Measurements from ENCODE around the gene PTPRQ.
A peak's percentile ranks its signal among the peaks of the same experiment; 100 is the strongest.
"Not testable (repeated sequence)": the region's sequence is repeated elsewhere in the genome, so short reads cannot be mapped to it uniquely, and the experiment has no call there.

Gene PTPRQ, protein sequence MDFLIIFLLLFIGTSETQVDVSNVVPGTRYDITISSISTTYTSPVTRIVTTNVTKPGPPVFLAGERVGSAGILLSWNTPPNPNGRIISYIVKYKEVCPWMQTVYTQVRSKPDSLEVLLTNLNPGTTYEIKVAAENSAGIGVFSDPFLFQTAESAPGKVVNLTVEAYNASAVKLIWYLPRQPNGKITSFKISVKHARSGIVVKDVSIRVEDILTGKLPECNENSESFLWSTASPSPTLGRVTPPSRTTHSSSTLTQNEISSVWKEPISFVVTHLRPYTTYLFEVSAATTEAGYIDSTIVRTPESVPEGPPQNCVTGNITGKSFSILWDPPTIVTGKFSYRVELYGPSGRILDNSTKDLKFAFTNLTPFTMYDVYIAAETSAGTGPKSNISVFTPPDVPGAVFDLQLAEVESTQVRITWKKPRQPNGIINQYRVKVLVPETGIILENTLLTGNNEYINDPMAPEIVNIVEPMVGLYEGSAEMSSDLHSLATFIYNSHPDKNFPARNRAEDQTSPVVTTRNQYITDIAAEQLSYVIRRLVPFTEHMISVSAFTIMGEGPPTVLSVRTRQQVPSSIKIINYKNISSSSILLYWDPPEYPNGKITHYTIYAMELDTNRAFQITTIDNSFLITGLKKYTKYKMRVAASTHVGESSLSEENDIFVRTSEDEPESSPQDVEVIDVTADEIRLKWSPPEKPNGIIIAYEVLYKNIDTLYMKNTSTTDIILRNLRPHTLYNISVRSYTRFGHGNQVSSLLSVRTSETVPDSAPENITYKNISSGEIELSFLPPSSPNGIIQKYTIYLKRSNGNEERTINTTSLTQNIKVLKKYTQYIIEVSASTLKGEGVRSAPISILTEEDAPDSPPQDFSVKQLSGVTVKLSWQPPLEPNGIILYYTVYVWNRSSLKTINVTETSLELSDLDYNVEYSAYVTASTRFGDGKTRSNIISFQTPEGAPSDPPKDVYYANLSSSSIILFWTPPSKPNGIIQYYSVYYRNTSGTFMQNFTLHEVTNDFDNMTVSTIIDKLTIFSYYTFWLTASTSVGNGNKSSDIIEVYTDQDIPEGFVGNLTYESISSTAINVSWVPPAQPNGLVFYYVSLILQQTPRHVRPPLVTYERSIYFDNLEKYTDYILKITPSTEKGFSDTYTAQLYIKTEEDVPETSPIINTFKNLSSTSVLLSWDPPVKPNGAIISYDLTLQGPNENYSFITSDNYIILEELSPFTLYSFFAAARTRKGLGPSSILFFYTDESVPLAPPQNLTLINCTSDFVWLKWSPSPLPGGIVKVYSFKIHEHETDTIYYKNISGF (N-terminal part only)

DNA sequence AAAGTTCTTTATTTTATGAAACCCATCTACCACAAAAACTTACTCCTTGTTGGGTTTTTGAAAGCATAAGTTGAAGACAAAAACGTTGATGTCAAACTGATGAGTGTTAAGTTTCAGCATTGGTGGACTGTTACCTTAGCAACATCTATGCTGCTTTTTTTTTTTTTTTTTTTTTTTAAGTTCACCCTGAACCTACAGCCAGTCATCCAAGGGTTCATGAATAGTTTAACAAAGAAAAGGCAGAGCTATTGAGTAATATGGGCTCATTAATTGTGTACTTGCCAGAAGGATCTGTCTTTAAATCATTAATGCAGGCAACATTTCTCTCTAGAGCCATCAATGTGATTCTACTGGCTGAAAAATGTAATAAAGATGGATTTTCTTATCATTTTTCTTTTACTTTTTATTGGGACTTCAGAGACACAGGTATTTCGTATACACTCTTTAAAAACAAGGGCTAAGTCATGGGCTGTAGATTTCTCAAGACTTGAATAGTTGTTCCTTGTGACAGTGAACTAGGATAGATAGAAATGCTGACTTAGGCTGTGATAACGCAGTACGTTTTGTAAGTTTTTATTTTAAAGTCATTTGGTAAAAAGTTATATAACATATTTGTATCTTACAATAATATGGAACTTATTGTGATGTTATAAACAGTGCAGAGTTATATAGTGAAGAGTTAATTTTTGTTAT lies at the start of gene PTPRQ:
TSS of gene PTPRQ (plus strand) at position 262 of the 693 bp plus-strand sequence. CDS start at position 373, 111 bp downstream.
- peak; percentile 50 for DNase-seq (ENCODE audit: low read depth)

GRCh38 chr12:80400571-80400991 lies 43.5 kb upstream of the PTPRQ start:
- no peak for DNase-seq (ENCODE audit: low read depth)

DNA sequence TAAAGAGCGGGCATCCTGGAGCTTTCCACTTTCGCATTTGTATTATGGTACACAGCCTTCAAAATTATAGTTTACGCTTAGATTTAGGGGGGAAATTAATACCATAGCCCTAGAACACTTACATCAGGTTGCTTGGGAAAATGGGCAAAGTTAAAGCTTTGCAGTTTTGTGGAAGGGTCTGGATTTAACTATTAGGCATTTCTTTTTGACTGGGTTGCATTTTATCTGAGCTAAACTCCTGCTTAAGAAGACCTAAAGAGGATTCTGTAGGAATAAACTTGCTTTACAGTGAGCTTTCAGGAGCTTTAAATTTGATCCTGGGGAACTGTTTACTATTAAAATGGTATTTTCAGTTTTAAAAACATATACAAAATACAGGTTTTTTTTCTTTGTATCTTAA lies 42.8 kb upstream of the PTPRQ start:
- no peak for DNase-seq (ENCODE audit: low read depth)

DNA sequence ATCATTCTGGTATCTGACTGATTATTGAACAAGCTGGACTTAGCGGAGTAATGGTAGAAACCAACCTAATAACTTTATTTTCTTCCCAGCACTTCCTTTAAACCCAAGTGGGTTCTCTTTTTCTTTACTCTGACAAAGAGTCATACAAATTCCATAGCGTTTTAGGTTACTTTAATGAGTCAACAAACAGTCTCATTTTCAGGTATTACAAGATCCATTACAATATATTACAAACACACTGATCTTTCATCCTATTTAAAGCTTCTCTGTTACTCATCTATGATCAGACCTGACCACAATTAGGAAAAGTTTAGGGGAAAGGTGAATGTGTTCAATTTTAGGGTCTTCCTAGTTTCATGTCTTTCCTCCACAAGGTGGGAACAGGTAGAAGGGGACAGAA lies 39.4 kb upstream of the PTPRQ start:
- no peak for DNase-seq (ENCODE audit: low read depth)

DNA sequence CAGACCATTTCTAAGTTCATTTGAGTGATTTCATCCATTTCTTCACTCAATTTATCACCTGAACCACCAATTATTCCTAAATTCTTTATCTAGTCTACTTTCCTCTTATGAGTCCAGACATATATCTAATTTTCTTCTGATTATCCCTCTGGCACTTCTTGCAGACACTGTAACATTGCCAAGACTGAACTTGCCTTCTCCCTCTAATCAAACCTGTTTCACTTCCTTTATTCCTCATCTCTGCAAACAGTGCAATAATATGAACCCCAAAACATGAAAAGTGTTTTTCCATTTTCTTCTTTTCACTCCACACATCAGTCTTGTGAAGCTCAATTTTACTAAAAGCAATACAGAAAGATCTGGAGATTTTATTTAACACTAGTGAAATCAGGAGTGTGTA lies 37.8 kb upstream of the PTPRQ start:
- no peak for DNase-seq (ENCODE audit: low read depth)

DNA sequence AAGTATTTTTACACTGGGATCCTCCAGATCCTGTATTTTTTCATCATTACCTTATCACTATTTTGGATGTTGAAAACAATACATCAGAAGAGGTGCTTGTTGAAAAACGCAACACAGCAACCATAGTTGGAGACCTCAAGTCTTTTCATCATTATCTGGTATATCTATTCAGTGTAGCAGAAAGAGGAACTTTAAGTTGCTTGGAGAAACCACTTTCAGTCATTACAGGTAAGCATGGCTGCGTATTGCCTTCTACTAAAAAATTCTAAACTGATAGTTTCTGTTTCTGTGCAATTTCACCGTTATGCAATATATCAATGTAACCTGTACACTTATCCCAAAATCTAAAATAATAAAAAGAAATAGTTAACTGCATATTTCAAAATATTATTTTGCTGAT lies 32.2 kb upstream of the PTPRQ start:
- DNase-seq (ENCODE audit: low read depth), result no peak

- peak; percentile 57 for DNase-seq (ENCODE audit: low read depth)
Observed at GRCh38 chr12:80412343-80412953, 31.6 kb upstream of the PTPRQ start.

GRCh38 chr12:80413462-80413861 lies 30.6 kb upstream of the PTPRQ start:
- no peak for DNase-seq (ENCODE audit: low read depth)

GRCh38 chr12:80415466-80415865 lies 28.6 kb upstream of the PTPRQ start:
- DNase-seq (ENCODE audit: low read depth), result no peak

DNA sequence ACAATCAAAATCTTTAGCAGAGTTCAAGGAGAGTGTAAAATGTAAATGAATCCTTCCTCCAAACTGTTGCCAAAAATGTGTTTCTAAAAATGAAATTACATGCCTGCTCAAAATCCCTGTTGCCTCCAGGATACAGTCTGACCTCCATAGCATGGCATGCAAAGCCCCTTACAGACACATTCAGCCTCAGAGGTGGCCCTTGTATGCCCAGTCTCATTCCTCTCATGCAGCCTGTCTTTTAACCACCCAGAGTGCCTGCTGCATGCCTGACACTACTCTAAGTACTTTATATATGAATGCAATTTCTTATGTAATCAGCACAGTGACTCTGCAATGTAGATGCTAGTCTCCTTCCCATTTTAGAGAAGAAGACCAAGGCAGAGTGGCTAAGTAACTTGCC lies 24.4 kb upstream of the PTPRQ start:
- peak; percentile 29 for DNase-seq (ENCODE audit: low read depth)

DNA sequence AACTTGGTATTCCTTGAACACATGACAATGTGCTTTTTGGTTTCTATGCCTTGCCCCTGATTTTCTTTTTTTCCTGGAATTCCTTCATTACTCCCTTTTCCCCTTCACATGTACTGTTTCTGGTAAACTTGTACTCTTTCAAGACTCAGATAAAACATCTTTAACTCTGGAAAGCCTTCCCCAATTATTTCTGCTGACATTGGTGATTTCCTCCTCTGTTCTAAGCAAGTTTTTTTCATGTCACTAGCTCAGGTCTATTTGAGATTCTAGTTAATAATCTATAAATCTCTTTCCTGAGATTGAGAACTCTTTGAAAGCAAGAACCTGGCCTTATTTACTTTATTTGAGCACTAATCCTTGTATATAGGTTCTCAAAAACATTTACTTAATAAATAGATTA lies 24.0 kb upstream of the PTPRQ start:
- DNase-seq (ENCODE audit: low read depth), result no peak

- peak; percentile 44 for DNase-seq (ENCODE audit: low read depth)
Observed at GRCh38 chr12:80422550-80422949, 21.5 kb upstream of the PTPRQ start.

DNA sequence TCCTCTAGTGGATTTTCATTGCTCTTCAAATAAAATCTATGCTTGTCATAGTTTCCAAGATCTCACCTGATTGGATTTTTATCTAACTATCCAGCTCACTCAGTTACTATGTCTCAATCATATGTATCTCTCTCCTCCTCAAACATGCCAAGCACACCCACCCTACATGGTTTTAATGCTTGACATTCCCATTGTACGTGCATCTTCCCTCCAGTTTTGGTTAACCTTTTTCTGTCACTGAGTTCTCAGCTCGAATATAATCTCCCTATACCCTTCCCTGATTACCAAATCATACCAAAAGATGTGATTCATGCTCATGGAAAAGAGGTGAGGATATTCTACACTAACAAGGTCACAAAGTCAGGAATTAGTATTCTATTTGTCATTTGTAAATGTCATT lies 12.0 kb upstream of the PTPRQ start:
- DNase-seq (ENCODE audit: low read depth), result no peak

DNA sequence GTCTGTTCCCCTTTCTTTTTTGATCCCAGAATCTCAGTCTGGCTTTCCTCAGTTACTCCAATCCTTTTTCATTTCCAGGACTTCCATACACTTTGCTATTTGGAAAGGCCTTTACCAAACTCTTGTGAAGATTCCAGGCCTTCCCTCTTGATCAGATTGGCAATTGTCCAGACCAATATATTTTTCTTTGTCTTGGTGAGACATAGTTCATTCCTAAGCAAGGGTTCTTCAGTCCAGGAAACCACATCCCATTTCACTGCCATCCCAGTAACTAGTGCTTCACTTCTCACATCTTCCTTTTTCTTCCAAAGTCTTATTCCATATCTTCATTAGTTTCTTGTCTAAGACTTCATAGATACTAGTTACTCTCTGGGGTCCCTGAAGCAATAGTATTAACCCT lies 2.1 kb upstream of the PTPRQ start:
- DNase-seq (ENCODE audit: low read depth), result no peak

DNA sequence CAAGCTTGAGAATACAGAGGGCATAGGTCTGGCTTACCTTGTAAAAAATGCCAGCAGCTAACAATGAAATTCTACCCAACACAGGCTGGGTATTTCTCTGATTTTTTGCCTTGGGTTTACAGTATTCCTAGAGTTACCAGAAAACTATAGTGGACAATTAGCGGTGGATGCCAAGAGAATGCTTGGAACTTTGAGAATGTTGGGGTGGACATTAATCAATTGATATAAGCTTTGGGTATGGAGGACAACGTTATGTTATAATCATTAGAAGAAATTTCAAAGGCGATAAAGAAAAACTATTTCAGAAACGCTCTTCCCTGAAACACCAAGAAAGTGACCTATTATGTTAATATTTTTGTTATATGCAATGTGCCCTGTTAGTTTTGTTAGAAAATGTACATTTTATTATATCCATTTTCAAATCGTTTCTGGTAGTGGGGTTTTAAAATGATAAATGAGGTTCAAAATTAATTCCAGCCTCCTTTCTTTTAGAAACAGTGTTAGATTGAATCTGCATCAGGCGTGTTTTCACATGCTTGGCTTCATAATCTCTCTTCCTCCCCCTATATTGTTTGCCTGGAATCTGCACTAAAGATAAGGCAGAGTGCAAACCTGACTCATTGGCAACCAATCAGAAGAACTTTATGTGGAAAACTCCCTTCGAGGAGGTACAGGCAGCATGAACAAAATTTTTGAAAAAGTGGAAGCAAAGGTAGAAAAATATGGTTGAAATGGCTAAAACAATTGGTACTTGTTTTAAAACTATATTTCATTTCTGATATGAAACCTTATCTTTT lies 1.4 kb upstream of the PTPRQ start:
- no peak for DNase-seq (ENCODE audit: low read depth)

DNA sequence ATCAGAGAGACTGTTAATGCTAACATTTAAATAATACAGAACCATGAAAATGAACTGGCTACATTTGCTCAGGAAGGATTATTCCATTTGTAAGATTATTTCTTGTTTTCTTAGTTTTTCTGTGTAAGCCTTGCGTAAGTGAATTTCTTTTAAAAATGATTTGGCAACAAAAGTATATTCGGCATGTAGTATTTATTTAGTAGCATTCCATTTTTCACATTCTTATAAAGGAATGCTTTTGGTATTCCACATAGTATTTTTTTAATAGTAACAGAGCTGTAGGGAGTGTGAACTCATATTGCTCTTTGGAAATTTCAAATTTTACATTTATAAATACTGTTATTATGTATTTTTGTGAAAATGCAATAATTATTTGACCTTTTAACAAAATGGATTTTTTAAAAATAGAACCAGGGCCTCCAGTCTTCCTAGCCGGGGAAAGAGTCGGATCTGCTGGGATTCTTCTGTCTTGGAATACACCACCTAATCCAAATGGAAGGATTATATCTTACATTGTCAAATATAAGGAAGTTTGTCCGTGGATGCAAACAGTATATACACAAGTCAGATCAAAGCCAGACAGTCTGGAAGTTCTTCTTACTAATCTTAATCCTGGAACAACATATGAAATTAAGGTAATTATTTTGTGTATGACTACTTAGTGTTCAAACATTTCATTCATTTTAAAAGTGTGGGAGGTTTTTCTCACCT lies 1.2 kb downstream of the PTPRQ start:
- DNase-seq (ENCODE audit: low read depth), result peak; percentile 67

GRCh38 chr12:80456513-80456912 lies 12.5 kb downstream of the PTPRQ start:
- DNase-seq (ENCODE audit: low read depth), result no peak

DNA sequence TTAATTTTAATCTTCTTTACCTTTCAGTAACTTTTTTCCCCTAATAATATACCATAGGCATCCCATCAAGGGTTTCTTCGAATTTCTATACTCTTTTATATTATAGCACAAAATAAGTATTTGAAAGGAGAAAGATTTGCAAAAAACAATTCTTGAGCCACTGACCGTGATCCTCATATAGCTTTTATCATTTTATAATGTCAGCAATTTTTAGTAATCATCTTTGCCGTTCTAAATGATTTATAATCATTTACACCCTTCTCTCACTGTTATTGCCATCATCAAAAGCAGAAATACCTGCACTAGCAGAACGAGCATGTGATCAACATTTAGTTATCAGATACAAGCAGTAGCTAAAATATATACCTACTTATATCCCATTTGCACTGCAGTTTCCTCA lies 16.9 kb downstream of the PTPRQ start:
- no peak for DNase-seq (ENCODE audit: low read depth)

GRCh38 chr12:80461851-80462250 lies 17.8 kb downstream of the PTPRQ start:
- not testable (repeated sequence) for DNase-seq (ENCODE audit: low read depth)

- DNase-seq (ENCODE audit: low read depth), result peak; percentile 40
Observed at GRCh38 chr12:80469681-80470080, 25.6 kb downstream of the PTPRQ start.
